ENCODE results near the gene LIPA.
"Not testable (repeated sequence)": the region's sequence is repeated elsewhere in the genome, so short reads cannot be mapped to it uniquely, and the experiment has no call there.

LIPA gene

GRCh38 chr10:89182894-89183293 lies 68.7 kb downstream of the LIPA start:
- 96% methylated on average over 2 of the region's 2 CpGs for WGBS

GRCh38 chr10:89175816-89176215 lies 75.8 kb downstream of the LIPA start:
- Histone ChIP-seq H3K27me3 (ENCODE audit: insufficient read depth, low read length) (no peaks in the 10 kb centered on the region), H3K4me1 (ENCODE audit: insufficient read depth, low read length) (peaks cover 17% of the 10 kb centered on the region), H3K9me3 (ENCODE audit: insufficient read depth, low read depth, low read length) (no peaks in the 10 kb centered on the region), H3K36me3 (ENCODE audit: insufficient read depth, low read length) (no peaks in the 10 kb centered on the region), H3K27ac (ENCODE audit: low read depth, low read length) (no peak overlapping the region), H3K4me3 (ENCODE audit: low read length) (no peak overlapping the region), H3K9ac (ENCODE audit: low read depth, low read length) (no peak overlapping the region)

More at GRCh38 chr10:89182894-89183293, 68.7 kb downstream of the LIPA start:
- Histone ChIP-seq H3K9ac (ENCODE audit: low read depth, low read length) (no peak overlapping the region), H3K27me3 (ENCODE audit: insufficient read depth, low read length) (no peaks in the 10 kb centered on the region), H3K4me1 (ENCODE audit: insufficient read depth, low read length) (no peaks in the 10 kb centered on the region), H3K27ac (ENCODE audit: low read depth, low read length) (no peak overlapping the region), H3K9me3 (ENCODE audit: insufficient read depth, low read depth, low read length) (no peaks in the 10 kb centered on the region), H3K36me3 (ENCODE audit: insufficient read depth, low read length) (no peaks in the 10 kb centered on the region), H3K4me3 (ENCODE audit: low read length) (no peak overlapping the region)

- H3K4me3 ChIP-seq (ENCODE audit: low read length), result no peak overlapping the region
Observed at GRCh38 chr10:89173075-89173474, 78.5 kb downstream of the LIPA start.

GRCh38 chr10:89171996-89172395 lies 79.6 kb downstream of the LIPA start:
- no peaks in the 10 kb centered on the region for H3K36me3 ChIP-seq (ENCODE audit: insufficient read depth, low read length)

More at GRCh38 chr10:89173075-89173474, 78.5 kb downstream of the LIPA start:
- H3K36me3 ChIP-seq (ENCODE audit: insufficient read depth, low read length), result no peaks in the 10 kb centered on the region
- no peaks in the 10 kb centered on the region for H3K27me3 ChIP-seq (ENCODE audit: insufficient read depth, low read length)
- H3K9ac ChIP-seq (ENCODE audit: low read depth, low read length), result no peak overlapping the region
- no peaks in the 10 kb centered on the region for H3K9me3 ChIP-seq (ENCODE audit: insufficient read depth, low read depth, low read length)
- H3K4me1 ChIP-seq (ENCODE audit: insufficient read depth, low read length), result peaks cover 17% of the 10 kb centered on the region
- H3K27ac ChIP-seq (ENCODE audit: low read depth, low read length), result no peak overlapping the region; the same call in 1 of the 2 replicates

GRCh38 chr10:89171263-89171872 lies 80.2 kb downstream of the LIPA start:
- WGBS, result 87% methylated on average over 2 of the region's 2 CpGs
- Histone ChIP-seq H3K36me3 (ENCODE audit: insufficient read depth, low read length) (no peaks in the 10 kb centered on the region), H3K27ac (ENCODE audit: low read depth, low read length) (no peak overlapping the region), H3K9me3 (ENCODE audit: insufficient read depth, low read depth, low read length) (no peaks in the 10 kb centered on the region), H3K4me1 (ENCODE audit: insufficient read depth, low read length) (peaks cover 17% of the 10 kb centered on the region), H3K9ac (ENCODE audit: low read depth, low read length) (no peak overlapping the region), H3K4me3 (ENCODE audit: low read length) (no peak overlapping the region), H3K27me3 (ENCODE audit: insufficient read depth, low read length) (no peaks in the 10 kb centered on the region)

More at GRCh38 chr10:89171996-89172395, 79.6 kb downstream of the LIPA start:
- Histone ChIP-seq H3K4me3 (ENCODE audit: low read length) (no peak overlapping the region), H3K9ac (ENCODE audit: low read depth, low read length) (no peak overlapping the region), H3K4me1 (ENCODE audit: insufficient read depth, low read length) (peaks cover 17% of the 10 kb centered on the region), H3K27me3 (ENCODE audit: insufficient read depth, low read length) (no peaks in the 10 kb centered on the region), H3K27ac (ENCODE audit: low read depth, low read length) (no peak overlapping the region), H3K9me3 (ENCODE audit: insufficient read depth, low read depth, low read length) (no peaks in the 10 kb centered on the region)
- WGBS, result 95% methylated on average over 4 of the region's 4 CpGs

- not testable (repeated sequence) for H3K4me3 ChIP-seq (ENCODE audit: low read length); H3K9ac ChIP-seq (ENCODE audit: low read depth, low read length); H3K27me3 ChIP-seq (ENCODE audit: insufficient read depth, low read length); H3K9me3 ChIP-seq (ENCODE audit: insufficient read depth, low read depth, low read length); H3K36me3 ChIP-seq (ENCODE audit: insufficient read depth, low read length); H3K27ac ChIP-seq (ENCODE audit: low read depth, low read length)
- 83% methylated on average over 9 of the region's 9 CpGs for WGBS
- H3K4me1 ChIP-seq (ENCODE audit: insufficient read depth, low read length), result peaks cover 17% of the 10 kb centered on the region
Observed at GRCh38 chr10:89168354-89168900, 83.1 kb downstream of the LIPA start.

- H3K4me3 ChIP-seq (ENCODE audit: low read length), result no peak overlapping the region
- H3K9ac ChIP-seq (ENCODE audit: low read depth, low read length), result no peak overlapping the region
- no peaks in the 10 kb centered on the region for H3K9me3 ChIP-seq (ENCODE audit: insufficient read depth, low read depth, low read length)
- H3K4me1 ChIP-seq (ENCODE audit: insufficient read depth, low read length), result peaks cover 12% of the 10 kb centered on the region
- no peaks in the 10 kb centered on the region for H3K36me3 ChIP-seq (ENCODE audit: insufficient read depth, low read length)
- no peak overlapping the region for H3K27ac ChIP-seq (ENCODE audit: low read depth, low read length)
- no peaks in the 10 kb centered on the region for H3K27me3 ChIP-seq (ENCODE audit: insufficient read depth, low read length)
Observed at GRCh38 chr10:89167915-89168314, 83.7 kb downstream of the LIPA start.

GRCh38 chr10:89165923-89166322 lies 85.7 kb downstream of the LIPA start:
- H3K4me3 ChIP-seq (ENCODE audit: low read length), result no peak overlapping the region
- H3K9me3 ChIP-seq (ENCODE audit: insufficient read depth, low read depth, low read length), result no peaks in the 10 kb centered on the region
- no peaks in the 10 kb centered on the region for H3K4me1 ChIP-seq (ENCODE audit: insufficient read depth, low read length)
- WGBS, result 87% methylated on average over 4 of the region's 4 CpGs
- H3K27ac ChIP-seq (ENCODE audit: low read depth, low read length), result no peak overlapping the region
- no peaks in the 10 kb centered on the region for H3K36me3 ChIP-seq (ENCODE audit: insufficient read depth, low read length)
- H3K9ac ChIP-seq (ENCODE audit: low read depth, low read length), result no peak overlapping the region
- no peaks in the 10 kb centered on the region for H3K27me3 ChIP-seq (ENCODE audit: insufficient read depth, low read length)

GRCh38 chr10:89164920-89165319 lies 86.7 kb downstream of the LIPA start:
- no peak overlapping the region for H3K9ac ChIP-seq (ENCODE audit: low read depth, low read length)
- H3K27me3 ChIP-seq (ENCODE audit: insufficient read depth, low read length), result no peaks in the 10 kb centered on the region
- WGBS, result 94% methylated on average over 4 of the region's 4 CpGs
- H3K4me1 ChIP-seq (ENCODE audit: insufficient read depth, low read length), result no peaks in the 10 kb centered on the region
- H3K27ac ChIP-seq (ENCODE audit: low read depth, low read length), result no peak overlapping the region
- H3K36me3 ChIP-seq (ENCODE audit: insufficient read depth, low read length), result no peaks in the 10 kb centered on the region
- no peaks in the 10 kb centered on the region for H3K9me3 ChIP-seq (ENCODE audit: insufficient read depth, low read depth, low read length)
- no peak overlapping the region for H3K4me3 ChIP-seq (ENCODE audit: low read length)

GRCh38 chr10:89164080-89164479 lies 87.5 kb downstream of the LIPA start:
- no peaks in the 10 kb centered on the region for H3K9me3 ChIP-seq (ENCODE audit: insufficient read depth, low read depth, low read length)
- H3K27me3 ChIP-seq (ENCODE audit: insufficient read depth, low read length), result no peaks in the 10 kb centered on the region
- H3K4me1 ChIP-seq (ENCODE audit: insufficient read depth, low read length), result no peaks in the 10 kb centered on the region
- no peak overlapping the region for H3K27ac ChIP-seq (ENCODE audit: low read depth, low read length)
- no peak overlapping the region for H3K4me3 ChIP-seq (ENCODE audit: low read length)
- no peak overlapping the region for H3K9ac ChIP-seq (ENCODE audit: low read depth, low read length)
- no peaks in the 10 kb centered on the region for H3K36me3 ChIP-seq (ENCODE audit: insufficient read depth, low read length)
- 95% methylated on average over 3 of the region's 3 CpGs for WGBS

Data from HUES64 (cell line).